HUDEP-2 (cell line): ENCODE measurements around the gene DPH5.
"Not testable (repeated sequence)": the region's sequence is repeated elsewhere in the genome, so short reads cannot be mapped to it uniquely, and the experiment has no call there.

Source experiments
- DNase-seq, 76 experiments: peaks; one replicate each; lab custom pipeline; 2025; ENCODE audit not compliant: unreplicated experiment in 76 of 76; lab: John Stamatoyannopoulos, UW

The DPH5 gene

GRCh38 chr1:100995198-100995988 lies 30.2 kb downstream of the DPH5 start:
- DNase-seq = no peak

- DNase-seq = no peak
Measured at GRCh38 chr1:100989306-100990077, 36.1 kb downstream of the DPH5 start.

- DNase-seq = no peak
Measured at GRCh38 chr1:100988121-100988520, 37.5 kb downstream of the DPH5 start.

GRCh38 chr1:100982793-100983192 lies 42.8 kb downstream of the DPH5 start:
- no peak for DNase-seq

GRCh38 chr1:100979631-100980030 lies 46.0 kb downstream of the DPH5 start:
- peak in 1 of 76 experiments; percentile 7 for DNase-seq

- DNase-seq = no peak
Measured at GRCh38 chr1:100976936-100977335, 48.6 kb downstream of the DPH5 start.

GRCh38 chr1:100972185-100972584 lies 53.4 kb downstream of the DPH5 start:
- DNase-seq = no peak

- DNase-seq = no peak
Measured at GRCh38 chr1:100971021-100971420, 54.6 kb downstream of the DPH5 start.

- DNase-seq = no peak
Measured at GRCh38 chr1:100969327-100969726, 56.3 kb downstream of the DPH5 start.

- DNase-seq = no peak
Measured at GRCh38 chr1:100968621-100969020, 57.0 kb downstream of the DPH5 start.

- no peak for DNase-seq
Measured at GRCh38 chr1:100960098-100960497, 65.5 kb downstream of the DPH5 start.

- DNase-seq = no peak
Measured at GRCh38 chr1:100959502-100960060, 66.0 kb downstream of the DPH5 start.

- DNase-seq = no peak
Measured at GRCh38 chr1:100955322-100955721, 70.3 kb downstream of the DPH5 start.

GRCh38 chr1:100953960-100954730 lies 71.4 kb downstream of the DPH5 start:
- DNase-seq = no peak

GRCh38 chr1:100952970-100953369 lies 72.6 kb downstream of the DPH5 start:
- not testable (repeated sequence) for DNase-seq

- DNase-seq = no peak
Measured at GRCh38 chr1:100952104-100952745, 73.4 kb downstream of the DPH5 start.

GRCh38 chr1:100950781-100951180 lies 74.8 kb downstream of the DPH5 start:
- DNase-seq = no peak

GRCh38 chr1:100950337-100950736 lies 75.2 kb downstream of the DPH5 start:
- no peak for DNase-seq

- peak in 11 of 76 experiments; percentile 1 to 27 (median 9) for DNase-seq
Measured at GRCh38 chr1:100949515-100950158, 75.9 kb downstream of the DPH5 start.
